Measurements from ENCODE around the gene DHRSX. TPM values are rescaled to one million over a fixed set of nuclear protein-coding genes. Genes with fewer than 3 reads are reported as not detected.
"Not testable (repeated sequence)": the region's sequence is repeated elsewhere in the genome, so short reads cannot be mapped to it uniquely, and the experiment has no call there.

Gene DHRSX
- total and polyA plus RNA-seq, 2 donors (not counting 1 experiment from before 2014, with no cell fraction given) = 23.7 to 25.6 TPM

DNA sequence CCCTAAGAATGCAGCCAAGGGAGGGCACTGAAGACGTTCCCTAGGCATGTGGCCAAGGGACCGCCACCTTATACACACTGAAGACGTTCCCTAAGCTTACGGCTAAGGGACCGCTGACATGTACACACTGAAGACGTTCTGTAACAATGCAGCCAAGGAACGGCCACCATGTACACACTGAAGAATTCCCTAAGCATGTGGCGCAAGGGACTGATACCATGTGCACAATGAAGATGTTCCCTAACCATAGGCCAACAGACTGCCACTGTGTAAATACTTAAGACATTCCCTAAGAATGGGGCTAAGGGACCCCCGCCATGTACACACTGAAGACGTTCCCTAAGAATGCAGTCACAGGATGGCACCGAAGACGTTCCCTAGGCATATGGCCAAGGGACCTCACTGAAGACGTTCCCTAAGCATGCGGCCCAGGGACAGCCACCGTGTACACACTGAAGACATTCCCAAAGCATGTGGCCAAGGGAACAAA lies 36.1 kb downstream of the DHRSX start:
- no peaks in the 10 kb centered on the region for H3K36me3 ChIP-seq (ENCODE audit: control insufficient read depth, insufficient read depth, low read length)
- H4K20me1 ChIP-seq (ENCODE audit: control insufficient read depth, extremely low read depth, insufficient read depth, low read length) = no peaks in the 10 kb centered on the region
- H3K4me1 ChIP-seq (ENCODE audit: control insufficient read depth, extremely low read depth, insufficient read depth, low read length) = peaks cover 4% of the 10 kb centered on the region
- no peak overlapping the region for H2AFZ ChIP-seq (ENCODE audit: low read length)
- H3K9me3 ChIP-seq (ENCODE audit: control insufficient read depth, insufficient read depth, low read depth, low read length) = no peaks in the 10 kb centered on the region
- no peak overlapping the region for H3K9ac ChIP-seq (ENCODE audit: insufficient read depth, low read length)
- H3K27me3 ChIP-seq (ENCODE audit: control insufficient read depth, insufficient read depth, low read length) = no peaks in the 10 kb centered on the region
- H3K4me2 ChIP-seq (ENCODE audit: extremely low read depth, insufficient read depth, low read length) = no peak overlapping the region
- H3K79me2 ChIP-seq (ENCODE audit: control insufficient read depth, insufficient read depth, low read length) = peaks cover 5% of the 10 kb centered on the region
- H3K27ac ChIP-seq (ENCODE audit: insufficient read depth, low read length) = no peak overlapping the region
- TF ChIP-seq EZH2 (IDR thresholded peaks at IDR 0.05; ENCODE audit: low read length, missing control alignments) = no peak
- H3K4me3 ChIP-seq (replicated peaks in 1 of 4; ENCODE audit: control extremely low read depth in 1 of 4, insufficient read depth in 1 of 4, low read depth in 3 of 4, low read length in 4 of 4) = no peak overlapping the region
- peak; percentile 28 to 76 for DNase-seq (ENCODE audit: low read depth in 2 of 2)

DNA sequence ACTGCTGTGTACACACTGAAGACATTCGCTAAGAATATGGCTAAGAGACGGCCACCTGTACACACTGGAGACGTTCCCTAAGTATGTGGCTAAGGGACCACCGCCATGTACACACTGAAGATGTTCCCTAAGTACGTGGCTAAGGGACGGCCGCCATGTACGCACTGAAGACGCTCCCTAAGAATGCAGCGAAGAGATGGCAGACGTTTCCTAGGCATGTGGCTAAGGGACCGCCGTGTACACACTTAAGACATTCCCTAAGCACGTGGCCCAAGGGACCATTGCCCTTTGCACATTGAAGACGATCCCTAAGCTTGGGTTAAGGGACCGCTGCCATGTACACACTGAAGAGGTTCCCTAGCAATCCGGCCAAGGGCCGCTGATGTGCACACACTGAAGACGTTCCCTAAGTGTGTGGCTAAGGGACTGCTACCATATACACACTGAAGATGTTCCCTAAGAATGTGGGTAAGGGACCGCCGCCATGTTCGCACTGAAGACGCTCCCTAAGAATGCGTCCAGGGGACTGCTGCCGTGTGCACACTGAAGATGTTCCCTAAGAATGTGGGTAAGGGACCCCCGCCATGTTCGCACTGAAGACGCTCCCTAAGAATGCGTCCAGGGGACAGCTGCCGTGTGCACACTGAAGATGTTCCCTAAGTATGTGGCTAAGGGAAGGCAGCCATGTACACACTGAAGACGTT lies 36.7 kb downstream of the DHRSX start:
- no peaks in the 10 kb centered on the region for H3K27me3 ChIP-seq (ENCODE audit: control insufficient read depth, insufficient read depth, low read length)
- no peak overlapping the region for H3K4me2 ChIP-seq (ENCODE audit: extremely low read depth, insufficient read depth, low read length)
- H3K9ac ChIP-seq (ENCODE audit: insufficient read depth, low read length) = peak overlapping the region; percentile 13
- no peak for TF ChIP-seq EZH2 (IDR thresholded peaks at IDR 0.05; ENCODE audit: low read length, missing control alignments)
- TF ChIP-seq CTCF (conservative IDR thresholded peaks at IDR 0.05 in 1 of 2, IDR thresholded peaks at IDR 0.05 in 1 of 2; ENCODE audit: low read depth in 1 of 2, low read length in 2 of 2) = no peak
- peak overlapping the region in 1 of 4 experiments; percentile 11 for H3K4me3 ChIP-seq (replicated peaks in 1 of 4; ENCODE audit: control extremely low read depth in 1 of 4, insufficient read depth in 1 of 4, low read depth in 3 of 4, low read length in 4 of 4)
- H3K27ac ChIP-seq (ENCODE audit: insufficient read depth, low read length) = peak overlapping the region; percentile 34
- H4K20me1 ChIP-seq (ENCODE audit: control insufficient read depth, extremely low read depth, insufficient read depth, low read length) = no peaks in the 10 kb centered on the region
- H3K4me1 ChIP-seq (ENCODE audit: control insufficient read depth, extremely low read depth, insufficient read depth, low read length) = peaks cover 4% of the 10 kb centered on the region
- H2AFZ ChIP-seq (ENCODE audit: low read length) = peak overlapping the region; percentile 43
- H3K9me3 ChIP-seq (ENCODE audit: control insufficient read depth, insufficient read depth, low read depth, low read length) = no peaks in the 10 kb centered on the region
- H3K36me3 ChIP-seq (ENCODE audit: control insufficient read depth, insufficient read depth, low read length) = no peaks in the 10 kb centered on the region
- peaks cover 2% of the 10 kb centered on the region for H3K79me2 ChIP-seq (ENCODE audit: control insufficient read depth, insufficient read depth, low read length)
- DNase-seq (ENCODE audit: low read depth in 2 of 2) = peak; percentile 45 to 80

DNA sequence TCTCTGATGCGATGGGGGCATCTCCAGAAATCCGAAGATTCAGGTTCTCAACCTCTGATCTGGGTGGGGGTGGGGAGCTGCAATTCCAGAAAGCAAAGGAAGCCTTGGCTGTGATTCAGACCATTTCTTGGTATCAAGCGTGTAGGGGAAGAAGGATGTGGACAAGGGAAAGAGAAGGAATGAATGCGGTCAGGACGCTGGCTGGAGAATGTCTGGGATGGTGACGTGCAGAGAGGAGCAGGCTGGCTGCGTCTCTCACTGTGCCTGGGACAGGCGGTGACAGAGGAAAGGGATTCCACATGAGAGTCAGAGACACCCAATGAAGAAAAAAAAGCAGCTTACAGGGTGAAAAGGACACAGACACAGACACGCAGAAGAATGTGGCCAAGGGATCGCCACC lies 37.3 kb downstream of the DHRSX start:
- H3K9me3 ChIP-seq (ENCODE audit: control insufficient read depth, insufficient read depth, low read depth, low read length); H3K4me2 ChIP-seq (ENCODE audit: extremely low read depth, insufficient read depth, low read length); H3K36me3 ChIP-seq (ENCODE audit: control insufficient read depth, insufficient read depth, low read length); H3K4me1 ChIP-seq (ENCODE audit: control insufficient read depth, extremely low read depth, insufficient read depth, low read length); H3K79me2 ChIP-seq (ENCODE audit: control insufficient read depth, insufficient read depth, low read length); H2AFZ ChIP-seq (ENCODE audit: low read length); H4K20me1 ChIP-seq (ENCODE audit: control insufficient read depth, extremely low read depth, insufficient read depth, low read length); H3K27me3 ChIP-seq (ENCODE audit: control insufficient read depth, insufficient read depth, low read length): not testable (repeated sequence)
- Histone ChIP-seq H3K27ac (ENCODE audit: insufficient read depth, low read length) (peak overlapping the region; percentile 34), H3K9ac (ENCODE audit: insufficient read depth, low read length) (peak overlapping the region; percentile 13), H3K4me3 (replicated peaks in 1 of 4; ENCODE audit: control extremely low read depth in 1 of 4, insufficient read depth in 1 of 4, low read depth in 3 of 4, low read length in 4 of 4) (peak overlapping the region in 1 of 4 experiments; percentile 11)
- DNase-seq (ENCODE audit: low read depth in 2 of 2) = peak; percentile 58 to 85

DNA sequence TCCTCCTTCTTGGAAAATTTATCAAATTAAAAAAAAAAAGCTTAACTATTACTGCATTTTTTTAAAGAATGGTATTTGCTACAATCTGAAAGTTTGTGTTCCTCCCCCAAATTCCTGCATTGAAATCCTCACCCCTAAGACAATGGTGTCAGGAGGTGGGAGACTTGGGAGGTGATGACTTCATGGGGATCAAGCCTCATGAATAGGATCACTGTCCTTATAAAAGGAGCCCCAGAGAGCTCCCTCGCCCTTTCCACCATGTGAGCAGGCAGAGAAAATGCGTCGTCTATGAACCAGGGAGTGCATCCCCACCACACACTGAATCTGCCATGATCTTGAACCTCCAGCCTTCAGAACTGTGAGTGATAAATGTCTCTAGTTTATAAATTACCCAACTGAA lies 38.0 kb downstream of the DHRSX start:
- Histone ChIP-seq H3K27ac (ENCODE audit: insufficient read depth, low read length) (no peak overlapping the region), H3K27me3 (ENCODE audit: control insufficient read depth, insufficient read depth, low read length) (no peaks in the 10 kb centered on the region), H3K4me3 (replicated peaks in 1 of 4; ENCODE audit: control extremely low read depth in 1 of 4, insufficient read depth in 1 of 4, low read depth in 3 of 4, low read length in 4 of 4) (no peak overlapping the region), H3K36me3 (ENCODE audit: control insufficient read depth, insufficient read depth, low read length) (no peaks in the 10 kb centered on the region), H3K4me1 (ENCODE audit: control insufficient read depth, extremely low read depth, insufficient read depth, low read length) (peaks cover 4% of the 10 kb centered on the region), H4K20me1 (ENCODE audit: control insufficient read depth, extremely low read depth, insufficient read depth, low read length) (no peaks in the 10 kb centered on the region), H3K9ac (ENCODE audit: insufficient read depth, low read length) (no peak overlapping the region), H2AFZ (ENCODE audit: low read length) (no peak overlapping the region), H3K9me3 (ENCODE audit: control insufficient read depth, insufficient read depth, low read depth, low read length) (no peaks in the 10 kb centered on the region), H3K4me2 (ENCODE audit: extremely low read depth, insufficient read depth, low read length) (no peak overlapping the region), H3K79me2 (ENCODE audit: control insufficient read depth, insufficient read depth, low read length) (peaks cover 2% of the 10 kb centered on the region)
- no peak for TF ChIP-seq EZH2 (IDR thresholded peaks at IDR 0.05; ENCODE audit: low read length, missing control alignments)
- no peak for TF ChIP-seq CTCF (conservative IDR thresholded peaks at IDR 0.05 in 1 of 2, IDR thresholded peaks at IDR 0.05 in 1 of 2; ENCODE audit: low read depth in 1 of 2, low read length in 2 of 2)
- no peak for DNase-seq (ENCODE audit: low read depth in 2 of 2)
